Uterus (tissue), 2 donors: Measurements from ENCODE around the gene GALNTL6.

Experiments used
- CTCF ChIP-seq, 4 experiments: fragments of 200-600 bp in 2 of 4; fragments of 450-650 bp in 2 of 4; sonication (generic) in 2 of 4; IDR thresholded peaks; one replicate each; pipeline ENCODE4 v1.5.1; 2016 to 2019; ENCODE audit warnings: antibody characterized with exemption in 4 of 4, mild to moderate bottlenecking in 2 of 4, moderate library complexity in 1 of 4
- POLR2A ChIP-seq, 2 donors: fragments of 450-650 bp; IDR thresholded peaks; one replicate each; pipeline ENCODE4 v1.6.1; 2016; ENCODE audit warnings: antibody characterized with exemption in 2 of 2, mild to moderate bottlenecking in 1 of 2, moderate library complexity in 1 of 2

- TF ChIP-seq CTCF (IDR thresholded peaks at IDR 0.05) (no peak), POLR2A (IDR thresholded peaks at IDR 0.05) (no peak)
Observed at GRCh38 chr4:172109466-172109865, 296.3 kb downstream of the GALNTL6 start.
